ENCODE data around the gene ADGRL4.

- TF ChIP-seq, protein P1, sequence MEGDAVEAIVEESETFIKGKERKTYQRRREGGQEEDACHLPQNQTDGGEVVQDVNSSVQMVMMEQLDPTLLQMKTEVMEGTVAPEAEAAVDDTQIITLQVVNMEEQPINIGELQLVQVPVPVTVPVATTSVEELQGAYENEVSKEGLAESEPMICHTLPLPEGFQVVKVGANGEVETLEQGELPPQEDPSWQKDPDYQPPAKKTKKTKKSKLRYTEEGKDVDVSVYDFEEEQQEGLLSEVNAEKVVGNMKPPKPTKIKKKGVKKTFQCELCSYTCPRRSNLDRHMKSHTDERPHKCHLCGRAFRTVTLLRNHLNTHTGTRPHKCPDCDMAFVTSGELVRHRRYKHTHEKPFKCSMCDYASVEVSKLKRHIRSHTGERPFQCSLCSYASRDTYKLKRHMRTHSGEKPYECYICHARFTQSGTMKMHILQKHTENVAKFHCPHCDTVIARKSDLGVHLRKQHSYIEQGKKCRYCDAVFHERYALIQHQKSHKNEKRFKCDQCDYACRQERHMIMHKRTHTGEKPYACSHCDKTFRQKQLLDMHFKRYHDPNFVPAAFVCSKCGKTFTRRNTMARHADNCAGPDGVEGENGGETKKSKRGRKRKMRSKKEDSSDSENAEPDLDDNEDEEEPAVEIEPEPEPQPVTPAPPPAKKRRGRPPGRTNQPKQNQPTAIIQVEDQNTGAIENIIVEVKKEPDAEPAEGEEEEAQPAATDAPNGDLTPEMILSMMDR (conservative IDR thresholded peaks at IDR 0.05 in 1 of 2, IDR thresholded peaks at IDR 0.05 in 1 of 2; ENCODE audit: low read depth in 1 of 2, low read length in 2 of 2), result no peak
- no peak for TF ChIP-seq EZH2 (IDR thresholded peaks at IDR 0.05; ENCODE audit: low read length, missing control alignments)
These were observed 114.2 kb downstream of the ADGRL4 start for GRCh38 chr1:78892260-78892840.

Data from fibroblast of lung (primary cell).